GM12875 (cell line): Measurements from ENCODE around the gene NXN.

Source experiments
- H3K4me3 ChIP-seq: one replicate; pipeline ENCODE4 v1.5.1; 2011; ENCODE audit warnings: low read depth, low read length, control low read depth
- CTCF ChIP-seq: IDR thresholded peaks from 2 replicates; pipeline ENCODE4 v1.5.1; 2011; ENCODE audit warnings: low read depth, mild to moderate bottlenecking, control low read depth, inconsistent platforms, low read length, moderate library complexity, borderline replicate concordance; ENCODE audit not compliant: insufficient read depth

The NXN gene

GRCh38 chr17:987931-988330 lies 8.4 kb upstream of the NXN start:
- no peak overlapping the region for H3K4me3 ChIP-seq
- no peak for TF ChIP-seq CTCF

- H3K4me3 ChIP-seq: no peak overlapping the region
- no peak for TF ChIP-seq CTCF
Measured at GRCh38 chr17:986322-986929, 6.8 kb upstream of the NXN start.

GRCh38 chr17:983921-984320 lies 4.3 kb upstream of the NXN start:
- no peak overlapping the region for H3K4me3 ChIP-seq
- no peak for TF ChIP-seq CTCF

- no peak overlapping the region for H3K4me3 ChIP-seq
- no peak for TF ChIP-seq CTCF
Measured at GRCh38 chr17:981292-981658, 1.7 kb upstream of the NXN start.

- H3K4me3 ChIP-seq: peak overlapping the region; percentile 31
- peak; percentile 62 for TF ChIP-seq CTCF
Measured at GRCh38 chr17:980406-981291, 1.1 kb upstream of the NXN start.

- peak overlapping the region; percentile 57 for H3K4me3 ChIP-seq
Measured at GRCh38 chr17:979212-979538, 401 bp downstream of the NXN start.

More at GRCh38 chr17:979212-979538, 401 bp downstream of the NXN start:
- TF ChIP-seq CTCF: no peak
